Measurements from ENCODE around the gene SMYD3.

The SMYD3 gene

GRCh38 chr1:245774196-245774595 lies 732.9 kb downstream of the SMYD3 start:
- CTCF ChIA-PET: no interaction called here
- no peak for DNase-seq (ENCODE audit: extremely low spot score)
- TF ChIP-seq LEF1 (IDR thresholded peaks at IDR 0.05; ENCODE audit: borderline replicate concordance): no peak
- TF ChIP-seq SP1 (IDR thresholded peaks at IDR 0.05): no peak
- TF ChIP-seq ARNT (IDR thresholded peaks at IDR 0.05): no peak
- TF ChIP-seq L3MBTL2 (conservative IDR thresholded peaks at IDR 0.05): no peak
- TF ChIP-seq NFRKB (IDR thresholded peaks at IDR 0.05): no peak
- TF ChIP-seq ELF4 (IDR thresholded peaks at IDR 0.05): no peak
- no peak for TF ChIP-seq FOXK2 (IDR thresholded peaks at IDR 0.05)
- no peak for TF ChIP-seq TARDBP (IDR thresholded peaks at IDR 0.05)
- no peak for TF ChIP-seq FOXA1 (IDR thresholded peaks at IDR 0.05)
- TF ChIP-seq, protein P1, sequence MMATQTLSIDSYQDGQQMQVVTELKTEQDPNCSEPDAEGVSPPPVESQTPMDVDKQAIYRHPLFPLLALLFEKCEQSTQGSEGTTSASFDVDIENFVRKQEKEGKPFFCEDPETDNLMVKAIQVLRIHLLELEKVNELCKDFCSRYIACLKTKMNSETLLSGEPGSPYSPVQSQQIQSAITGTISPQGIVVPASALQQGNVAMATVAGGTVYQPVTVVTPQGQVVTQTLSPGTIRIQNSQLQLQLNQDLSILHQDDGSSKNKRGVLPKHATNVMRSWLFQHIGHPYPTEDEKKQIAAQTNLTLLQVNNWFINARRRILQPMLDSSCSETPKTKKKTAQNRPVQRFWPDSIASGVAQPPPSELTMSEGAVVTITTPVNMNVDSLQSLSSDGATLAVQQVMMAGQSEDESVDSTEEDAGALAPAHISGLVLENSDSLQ (IDR thresholded peaks at IDR 0.05): no peak
- TF ChIP-seq HDGF (IDR thresholded peaks at IDR 0.05; ENCODE audit: borderline replicate concordance): no peak
- POLR2A ChIA-PET: no interaction called here

- no peak for TF ChIP-seq ELF4 (IDR thresholded peaks at IDR 0.05)
- TF ChIP-seq ZNF384 (IDR thresholded peaks at IDR 0.05): no peak
- TF ChIP-seq FOXA1 (IDR thresholded peaks at IDR 0.05): no peak
- no peak for TF ChIP-seq FOXM1 (IDR thresholded peaks at IDR 0.05; ENCODE audit: borderline replicate concordance)
- TF ChIP-seq CTBP1 (IDR thresholded peaks at IDR 0.05; ENCODE audit: borderline replicate concordance): no peak
- TF ChIP-seq BHLHE40 (IDR thresholded peaks at IDR 0.05; ENCODE audit: borderline replicate concordance): no peak
- no peak for TF ChIP-seq LEF1 (IDR thresholded peaks at IDR 0.05; ENCODE audit: borderline replicate concordance)
- TF ChIP-seq, protein P1 (IDR thresholded peaks at IDR 0.05): no peak
- TF ChIP-seq FOXK2 (IDR thresholded peaks at IDR 0.05): no peak
- no peak for TF ChIP-seq TARDBP (IDR thresholded peaks at IDR 0.05)
- no peak for TF ChIP-seq L3MBTL2 (conservative IDR thresholded peaks at IDR 0.05)
- no peak for TF ChIP-seq HDGF (IDR thresholded peaks at IDR 0.05; ENCODE audit: borderline replicate concordance)
- TF ChIP-seq SP1 (IDR thresholded peaks at IDR 0.05): no peak
- TF ChIP-seq ARNT (IDR thresholded peaks at IDR 0.05): no peak
- TF ChIP-seq SUZ12 (IDR thresholded peaks at IDR 0.05): no peak
- TF ChIP-seq NFRKB (IDR thresholded peaks at IDR 0.05): no peak
- no peak for DNase-seq (ENCODE audit: extremely low spot score)
- CTCF ChIA-PET: no interaction called here
- POLR2A ChIA-PET: no interaction called here
These were observed 733.7 kb downstream of the SMYD3 start for GRCh38 chr1:245773344-245773743.

DNA sequence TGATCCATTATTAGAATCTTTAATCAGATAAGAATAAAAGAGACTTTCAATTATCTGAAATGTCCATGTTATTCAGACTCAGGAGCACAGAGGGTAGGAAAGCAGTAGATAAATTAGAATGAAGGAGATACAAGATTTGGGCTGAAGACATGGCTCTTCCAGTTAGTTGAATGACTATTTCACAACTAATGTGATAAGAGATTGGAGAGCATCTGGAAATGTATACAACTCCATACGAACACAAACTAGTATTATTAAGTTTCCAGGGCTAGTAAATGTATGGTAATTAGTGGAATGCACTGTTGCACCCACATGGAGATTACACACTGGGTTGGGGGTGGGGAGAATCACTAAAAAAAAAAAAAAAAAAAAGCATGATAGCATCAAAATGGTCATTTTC lies 734.3 kb downstream of the SMYD3 start:
- ChIA-PET CTCF (no interaction called here), POLR2A (no interaction called here)
- DNase-seq (ENCODE audit: extremely low spot score): no peak
- TF ChIP-seq FOXM1 (IDR thresholded peaks at IDR 0.05; ENCODE audit: borderline replicate concordance) (no peak), HDGF (IDR thresholded peaks at IDR 0.05; ENCODE audit: borderline replicate concordance) (no peak), ARNT (IDR thresholded peaks at IDR 0.05) (no peak), SP1 (IDR thresholded peaks at IDR 0.05) (no peak), CTBP1 (IDR thresholded peaks at IDR 0.05; ENCODE audit: borderline replicate concordance) (no peak), L3MBTL2 (conservative IDR thresholded peaks at IDR 0.05) (no peak), FOXK2 (IDR thresholded peaks at IDR 0.05) (no peak), LEF1 (IDR thresholded peaks at IDR 0.05; ENCODE audit: borderline replicate concordance) (no peak), TARDBP (IDR thresholded peaks at IDR 0.05) (no peak), FOXA1 (IDR thresholded peaks at IDR 0.05) (no peak), BHLHE40 (IDR thresholded peaks at IDR 0.05; ENCODE audit: borderline replicate concordance) (no peak), SUZ12 (IDR thresholded peaks at IDR 0.05) (no peak)
- TF ChIP-seq, protein P1 (IDR thresholded peaks at IDR 0.05): no peak

DNA sequence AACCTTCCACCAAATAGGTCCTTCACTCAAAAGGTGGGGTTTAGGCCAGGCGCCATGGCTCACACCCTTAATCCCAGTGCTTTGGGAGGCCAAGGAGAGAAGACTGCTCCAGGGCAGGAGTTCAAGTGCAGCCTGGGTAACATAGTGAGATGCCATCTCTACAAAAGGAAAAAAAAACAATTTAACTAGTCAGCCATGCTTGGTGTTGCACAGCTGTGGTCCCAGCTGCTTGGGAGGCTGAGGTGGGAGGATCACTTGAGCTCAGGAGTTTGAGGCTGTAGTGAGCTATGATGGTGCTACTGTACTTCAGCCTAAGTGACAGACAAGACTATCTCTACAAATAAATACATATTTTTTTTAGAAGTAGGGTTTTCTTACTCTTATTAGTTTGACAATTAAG lies 734.8 kb downstream of the SMYD3 start:
- no peak for DNase-seq (ENCODE audit: extremely low spot score)
- CTCF ChIA-PET: no interaction called here
- no peak for TF ChIP-seq ZNF384 (IDR thresholded peaks at IDR 0.05)
- TF ChIP-seq CTBP1 (IDR thresholded peaks at IDR 0.05; ENCODE audit: borderline replicate concordance): no peak
- no peak for TF ChIP-seq SP1 (IDR thresholded peaks at IDR 0.05)
- TF ChIP-seq FOXA1 (IDR thresholded peaks at IDR 0.05): no peak
- no peak for TF ChIP-seq TARDBP (IDR thresholded peaks at IDR 0.05)
- TF ChIP-seq L3MBTL2 (conservative IDR thresholded peaks at IDR 0.05): no peak
- TF ChIP-seq BHLHE40 (IDR thresholded peaks at IDR 0.05; ENCODE audit: borderline replicate concordance): no peak
- POLR2A ChIA-PET: no interaction called here

GRCh38 chr1:245771511-245772281 lies 735.4 kb downstream of the SMYD3 start:
- TF ChIP-seq SUZ12 (IDR thresholded peaks at IDR 0.05): no peak
- DNase-seq (ENCODE audit: extremely low spot score): no peak
- ChIA-PET POLR2A (no interaction called here), CTCF (no interaction called here)

- ChIA-PET CTCF (no interaction called here), POLR2A (no interaction called here)
- DNase-seq (ENCODE audit: extremely low spot score): no peak
- TF ChIP-seq FOXM1 (IDR thresholded peaks at IDR 0.05; ENCODE audit: borderline replicate concordance) (no peak), FOXA1 (IDR thresholded peaks at IDR 0.05) (no peak), ZNF384 (IDR thresholded peaks at IDR 0.05) (no peak), ELF4 (IDR thresholded peaks at IDR 0.05) (no peak), FOXK2 (IDR thresholded peaks at IDR 0.05) (no peak), ARNT (IDR thresholded peaks at IDR 0.05) (no peak), CTBP1 (IDR thresholded peaks at IDR 0.05; ENCODE audit: borderline replicate concordance) (no peak), HDGF (IDR thresholded peaks at IDR 0.05; ENCODE audit: borderline replicate concordance) (no peak), L3MBTL2 (conservative IDR thresholded peaks at IDR 0.05) (no peak), LEF1 (IDR thresholded peaks at IDR 0.05; ENCODE audit: borderline replicate concordance) (no peak), SUZ12 (IDR thresholded peaks at IDR 0.05) (no peak), TARDBP (IDR thresholded peaks at IDR 0.05) (no peak), SP1 (IDR thresholded peaks at IDR 0.05) (no peak), NFRKB (IDR thresholded peaks at IDR 0.05) (no peak), BHLHE40 (IDR thresholded peaks at IDR 0.05; ENCODE audit: borderline replicate concordance) (no peak)
- TF ChIP-seq, protein P1 (IDR thresholded peaks at IDR 0.05): no peak
These were observed 736.9 kb downstream of the SMYD3 start for GRCh38 chr1:245770156-245770555.

All from HEK293T (cell line).